Prostate gland (tissue), 2 donors: Measurements from ENCODE around the gene ZC3H10.

Experiments used
- CTCF ChIP-seq, 4 experiments: fragments of 200-600 bp in 2 of 4; fragments of 450-650 bp in 2 of 4; sonication (generic) in 2 of 4; IDR thresholded peaks; 1 replicate in 3 of 4; 2 replicates in 1 of 4; pipeline ENCODE4 v1.5.1; 2016 to 2019; ENCODE audit warnings: antibody characterized with exemption in 4 of 4, mild to moderate bottlenecking in 2 of 4, moderate library complexity in 2 of 4
- POLR2A ChIP-seq: fragments of 450-650 bp; IDR thresholded peaks from one replicate; pipeline ENCODE4 v1.6.1; 2016; ENCODE audit warnings: antibody characterized with exemption, mild to moderate bottlenecking
- POLR2AphosphoS5 ChIP-seq: sonication (generic); formaldehyde crosslinking; IDR thresholded peaks from one replicate; pipeline ENCODE4 v1.6.1; 2017; ENCODE audit warnings: antibody characterized with exemption

- peak in 2 of 4 experiments; percentile 45 to 50 for TF ChIP-seq CTCF (IDR thresholded peaks at IDR 0.05)
- peak; percentile 80 for TF ChIP-seq POLR2A
- TF ChIP-seq POLR2AphosphoS5, result peak; percentile 72
Measured at GRCh38 chr12:56079723-56080555, 38.1 kb upstream of the ZC3H10 start, which contains the start of gene ERBB3.
